SJCRH30 (cell line): ENCODE measurements around the gene FAM120B. TPM values are rescaled to one million over a fixed set of nuclear protein-coding genes. Genes with fewer than 3 reads are reported as not detected.
A peak's percentile ranks its signal among the peaks of the same experiment; 100 is the strongest.
"Not testable (repeated sequence)": the region's sequence is repeated elsewhere in the genome, so short reads cannot be mapped to it uniquely, and the experiment has no call there.

Source experiments
- DNase-seq, 2 experiments: peaks; one replicate each; pipeline ENCODE4 v3.0.0-alpha.2; 2015 to 2020
- H3K27ac ChIP-seq: fragments of 250-450 bp; sonication (Bioruptor Pico); 2 replicates; pipeline ENCODE4 v1.5.1; 2020; ENCODE audit warnings: mild to moderate bottlenecking, moderate library complexity
- H3K27me3 ChIP-seq: fragments of 250-450 bp; sonication (Bioruptor Pico); 2 replicates; pipeline ENCODE4 v1.5.1; 2020; ENCODE audit warnings: mild to moderate bottlenecking, moderate library complexity
- H3K36me3 ChIP-seq: fragments of 250-450 bp; sonication (Bioruptor Pico); 2 replicates; pipeline ENCODE4 v1.5.1; 2020; ENCODE audit warnings: mild to moderate bottlenecking, moderate library complexity
- H3K4me1 ChIP-seq: fragments of 250-450 bp; sonication (Bioruptor Pico); 2 replicates; pipeline ENCODE4 v1.5.1; 2020; ENCODE audit warnings: mild to moderate bottlenecking, moderate library complexity
- H3K4me3 ChIP-seq: fragments of 250-450 bp; sonication (Bioruptor Pico); 2 replicates; pipeline ENCODE4 v1.5.1; 2020; ENCODE audit warnings: mild to moderate bottlenecking, moderate library complexity
- H3K9me3 ChIP-seq: fragments of 250-450 bp; sonication (Bioruptor Pico); replicated peaks from 2 replicates; pipeline ENCODE4 v1.5.1; 2020; ENCODE audit warnings: mild to moderate bottlenecking, moderate library complexity
- total RNA-seq: library from RNA; depleted of rRNA; stranded (reverse); fragments of >200 nt; shearing (Covaris generic); gene quantifications from 2 replicates; pipeline ENCODE4 v1.2.3, GENCODE V29; 2014

Gene FAM120B
- total RNA-seq, 1 experiment from 2014 or later: 21.4 TPM

DNA sequence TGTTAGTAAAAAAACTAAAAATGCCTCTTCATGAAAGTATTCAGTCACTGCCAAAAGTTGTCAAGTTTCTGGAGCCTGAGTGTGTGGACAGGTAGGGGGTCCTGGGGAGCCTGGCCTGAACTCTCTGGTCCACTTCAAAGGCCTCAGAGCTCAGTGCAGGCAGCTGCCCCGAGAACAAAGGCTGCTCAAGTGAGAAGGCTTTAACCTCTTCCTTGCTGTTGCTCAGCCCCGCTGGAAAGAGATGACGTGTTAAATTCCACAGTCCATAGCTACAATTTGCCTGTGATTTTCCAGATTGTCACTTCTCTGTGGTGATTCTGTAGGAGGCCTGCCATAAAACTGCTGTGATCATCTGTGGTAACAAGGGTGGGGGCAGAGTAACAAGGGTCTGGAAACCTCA, 96.9 kb downstream of the FAM120B start:
- H3K27me3 ChIP-seq: no peaks in the 10 kb centered on the region
- H3K27ac ChIP-seq: no peak overlapping the region
- no peaks in the 10 kb centered on the region for H3K9me3 ChIP-seq
- no peaks in the 10 kb centered on the region for H3K4me1 ChIP-seq
- no peak overlapping the region for H3K4me3 ChIP-seq
- peaks cover 3% of the 10 kb centered on the region; the same call in 1 of the 2 replicates for H3K36me3 ChIP-seq
- no peak for DNase-seq

DNA sequence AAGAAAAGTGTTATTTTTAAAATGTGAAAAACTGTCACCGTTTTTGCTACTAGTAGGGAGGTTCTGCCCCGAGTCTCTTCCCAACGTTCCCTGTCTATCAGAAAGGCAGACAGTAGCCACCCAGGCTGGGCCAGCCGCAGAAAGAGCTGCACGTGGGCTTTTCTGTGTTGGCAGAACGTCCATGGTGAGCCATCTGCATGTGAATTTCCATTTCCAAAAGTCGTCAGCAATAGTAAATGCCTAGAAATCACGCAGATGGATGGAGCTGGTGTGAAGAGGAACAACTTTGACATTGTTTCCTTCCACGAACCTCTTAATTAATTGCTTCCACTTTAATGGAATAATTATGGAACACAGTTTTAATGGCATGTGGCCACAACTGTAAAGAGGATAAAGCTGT, 97.5 kb downstream of the FAM120B start:
- no peak overlapping the region for H3K4me3 ChIP-seq
- no peaks in the 10 kb centered on the region for H3K27me3 ChIP-seq
- DNase-seq: no peak
- H3K4me1 ChIP-seq: no peaks in the 10 kb centered on the region
- H3K27ac ChIP-seq: no peak overlapping the region
- H3K36me3 ChIP-seq: peaks cover 3% of the 10 kb centered on the region; the same call in 1 of the 2 replicates
- no peaks in the 10 kb centered on the region for H3K9me3 ChIP-seq

DNA sequence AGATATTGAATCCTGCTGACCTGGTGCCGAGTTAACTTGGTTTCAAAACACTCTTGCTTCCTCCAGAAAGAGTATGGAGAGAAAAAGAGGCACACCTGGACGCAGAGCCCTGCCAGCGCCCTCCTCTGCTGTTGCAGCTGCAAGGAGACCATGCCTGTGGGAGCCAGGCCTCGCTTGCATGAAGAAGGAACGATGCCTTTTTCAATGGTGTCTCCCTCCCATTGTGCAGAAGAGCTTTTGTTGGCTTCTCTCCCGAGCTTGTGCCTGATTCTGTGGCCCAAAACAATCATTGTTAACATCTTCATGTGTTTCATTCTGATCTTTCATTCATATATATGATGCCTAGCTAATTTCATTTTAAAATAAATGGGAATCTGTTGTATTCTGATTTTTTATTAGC, 98.1 kb downstream of the FAM120B start:
- H3K4me1 ChIP-seq: no peaks in the 10 kb centered on the region
- H3K27ac ChIP-seq: peak overlapping the region; percentile 67
- H3K9me3 ChIP-seq: no peaks in the 10 kb centered on the region
- peaks cover 3% of the 10 kb centered on the region; the same call in 1 of the 2 replicates for H3K36me3 ChIP-seq
- no peak overlapping the region for H3K4me3 ChIP-seq
- no peaks in the 10 kb centered on the region for H3K27me3 ChIP-seq
- no peak for DNase-seq

DNA sequence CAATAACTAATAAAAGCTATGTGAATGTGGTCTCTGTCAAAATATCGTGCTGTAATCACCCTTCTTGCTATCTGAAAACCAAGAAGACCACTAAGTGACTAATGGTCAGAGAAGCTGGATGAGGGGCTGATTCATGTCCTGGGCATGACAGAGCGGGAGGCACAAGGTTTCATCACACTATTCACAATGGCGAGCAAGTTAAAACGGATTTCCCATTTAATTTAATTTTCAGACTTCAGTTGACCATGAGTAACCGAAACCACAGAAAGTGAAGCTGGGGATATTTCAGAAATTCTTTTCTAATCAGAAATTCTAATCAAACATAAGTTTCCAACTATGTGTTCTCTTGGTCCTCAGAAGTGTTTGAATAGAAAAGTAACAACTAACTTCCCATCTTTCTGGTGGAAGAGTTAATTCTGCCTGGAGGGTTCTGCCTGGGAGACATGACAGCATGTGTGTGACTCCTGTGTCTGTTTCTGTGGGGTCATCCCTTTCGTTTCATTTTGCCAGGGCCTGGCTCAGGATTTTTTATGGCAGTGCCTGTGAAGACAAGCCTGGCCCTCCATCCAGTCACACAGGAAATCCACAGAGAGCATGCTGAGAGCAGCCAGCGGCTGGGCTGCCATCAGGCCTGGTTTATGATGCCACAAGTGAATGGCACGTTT, 98.9 kb downstream of the FAM120B start:
- no peaks in the 10 kb centered on the region for H3K9me3 ChIP-seq
- H3K4me1 ChIP-seq: no peaks in the 10 kb centered on the region
- peak; percentile 17 to 38 for DNase-seq
- H3K4me3 ChIP-seq: no peak overlapping the region
- H3K36me3 ChIP-seq: peaks cover 3% of the 10 kb centered on the region; the same call in 1 of the 2 replicates
- H3K27ac ChIP-seq: peak overlapping the region; percentile 67
- no peaks in the 10 kb centered on the region for H3K27me3 ChIP-seq

DNA sequence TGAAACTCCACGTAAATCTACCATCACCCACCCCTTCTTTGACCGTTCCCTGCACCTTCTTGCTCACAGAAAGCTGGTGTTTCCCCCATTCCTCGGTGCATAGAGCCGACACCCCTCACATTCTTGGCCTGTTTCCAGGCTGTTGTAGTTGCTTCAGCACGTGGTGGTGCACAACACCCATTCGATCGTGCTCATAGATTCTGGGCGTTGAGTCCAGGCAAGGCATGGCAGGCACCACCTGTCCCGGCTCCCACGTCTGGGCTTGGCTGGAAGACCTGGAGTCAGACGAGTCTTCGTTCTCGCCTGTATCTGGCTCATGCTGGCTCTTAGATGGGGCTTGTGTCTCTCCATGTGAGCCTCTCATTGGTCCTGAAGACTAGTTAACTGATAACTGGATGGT, 100.6 kb downstream of the FAM120B start:
- H3K36me3 ChIP-seq: peaks cover 3% of the 10 kb centered on the region; the same call in 1 of the 2 replicates
- no peaks in the 10 kb centered on the region for H3K9me3 ChIP-seq
- DNase-seq: no peak
- no peaks in the 10 kb centered on the region for H3K27me3 ChIP-seq
- H3K27ac ChIP-seq: no peak overlapping the region
- no peaks in the 10 kb centered on the region for H3K4me1 ChIP-seq
- no peak overlapping the region for H3K4me3 ChIP-seq

DNA sequence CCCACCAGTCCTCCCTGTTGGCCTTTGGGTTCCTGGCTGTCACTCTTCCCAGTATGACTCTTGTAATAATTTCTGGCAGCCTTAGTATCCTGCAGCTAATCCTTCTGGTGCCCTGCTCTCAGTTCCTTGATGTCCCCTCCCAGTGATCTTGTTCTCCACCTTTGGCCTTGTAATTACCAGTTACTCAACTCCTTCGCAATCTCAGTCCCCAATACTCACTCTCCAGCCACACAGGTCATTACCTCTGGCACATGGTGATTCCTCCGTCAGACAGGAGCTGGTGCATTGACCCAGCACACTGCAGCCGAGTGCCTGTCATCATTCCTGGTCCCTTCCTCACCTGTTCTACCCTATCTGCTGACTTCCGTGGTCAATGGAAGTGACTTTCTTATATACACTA, 101.4 kb downstream of the FAM120B start:
- Histone ChIP-seq H3K27ac (no peak overlapping the region), H3K36me3 (peaks cover 3% of the 10 kb centered on the region; the same call in 1 of the 2 replicates), H3K9me3 (no peaks in the 10 kb centered on the region), H3K4me3 (no peak overlapping the region), H3K27me3 (no peaks in the 10 kb centered on the region), H3K4me1 (no peaks in the 10 kb centered on the region)
- no peak for DNase-seq

DNA sequence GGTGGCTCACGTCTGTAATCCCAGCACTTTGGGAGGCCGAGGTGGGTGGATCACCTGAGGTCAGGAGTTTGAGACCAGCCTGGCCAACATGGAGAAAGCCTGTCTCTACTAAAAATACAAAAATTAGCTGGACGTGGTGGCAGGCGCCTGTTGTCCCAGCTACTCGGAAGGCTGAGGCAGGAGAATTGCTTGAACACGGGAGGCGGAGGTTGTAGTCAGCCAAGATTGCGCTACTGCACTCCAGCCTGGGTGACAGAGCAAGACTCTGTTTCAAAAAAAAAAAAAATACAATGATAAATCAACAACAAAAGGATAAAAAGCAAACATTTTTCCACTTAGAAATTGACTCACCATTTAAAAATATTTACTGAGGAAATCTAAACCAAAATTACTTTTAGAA, 103.2 kb downstream of the FAM120B start:
- DNase-seq, H3K27me3 ChIP-seq, H3K27ac ChIP-seq, H3K4me3 ChIP-seq, H3K4me1 ChIP-seq, H3K9me3 ChIP-seq, H3K36me3 ChIP-seq: not testable (repeated sequence)

DNA sequence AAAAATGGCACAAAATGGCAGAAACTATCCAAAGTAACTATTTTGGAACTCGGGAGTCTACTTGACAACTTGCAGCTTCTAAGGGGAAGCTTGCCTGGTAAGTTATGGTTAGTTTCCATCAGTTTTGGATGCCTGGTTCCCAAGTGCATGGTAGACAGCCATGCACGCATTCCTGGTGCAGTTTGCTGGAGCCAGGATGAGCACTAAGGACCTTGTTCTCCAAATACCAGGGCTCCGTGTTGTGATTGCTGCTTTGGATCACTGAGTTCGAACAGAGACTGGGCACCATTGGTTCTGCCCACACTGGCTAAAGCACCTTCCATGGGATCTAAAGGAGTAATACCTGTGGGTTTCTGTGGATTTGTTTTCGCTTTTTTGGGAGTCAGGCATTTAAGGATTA, 103.7 kb downstream of the FAM120B start:
- H3K9me3 ChIP-seq: no peaks in the 10 kb centered on the region
- H3K4me3 ChIP-seq: no peak overlapping the region
- DNase-seq: no peak
- no peaks in the 10 kb centered on the region for H3K27me3 ChIP-seq
- H3K4me1 ChIP-seq: no peaks in the 10 kb centered on the region
- H3K36me3 ChIP-seq: no peaks in the 10 kb centered on the region
- H3K27ac ChIP-seq: no peak overlapping the region

DNA sequence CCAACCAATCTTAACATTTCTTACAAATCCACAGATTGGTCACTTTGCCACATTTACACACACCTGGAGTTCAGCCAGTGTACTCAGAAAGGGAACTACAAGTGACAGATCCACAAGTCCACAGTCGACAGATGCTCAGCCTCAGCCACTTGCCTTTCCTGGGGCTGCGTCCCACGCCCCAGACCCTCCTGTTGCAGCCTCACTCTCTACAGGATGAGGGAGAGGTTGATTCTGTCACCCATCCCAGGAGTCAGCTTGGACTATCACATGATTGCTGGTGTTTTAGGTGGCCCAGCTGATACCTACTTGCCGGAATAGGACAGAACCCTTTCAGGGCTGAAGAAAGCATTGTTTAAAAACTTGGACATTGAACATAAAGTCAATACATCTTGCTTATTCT, 108.8 kb downstream of the FAM120B start:
- Histone ChIP-seq H3K27me3 (no peaks in the 10 kb centered on the region), H3K27ac (no peak overlapping the region), H3K36me3 (no peaks in the 10 kb centered on the region), H3K4me3 (no peak overlapping the region), H3K9me3 (no peaks in the 10 kb centered on the region), H3K4me1 (no peaks in the 10 kb centered on the region)
- DNase-seq: no peak

DNA sequence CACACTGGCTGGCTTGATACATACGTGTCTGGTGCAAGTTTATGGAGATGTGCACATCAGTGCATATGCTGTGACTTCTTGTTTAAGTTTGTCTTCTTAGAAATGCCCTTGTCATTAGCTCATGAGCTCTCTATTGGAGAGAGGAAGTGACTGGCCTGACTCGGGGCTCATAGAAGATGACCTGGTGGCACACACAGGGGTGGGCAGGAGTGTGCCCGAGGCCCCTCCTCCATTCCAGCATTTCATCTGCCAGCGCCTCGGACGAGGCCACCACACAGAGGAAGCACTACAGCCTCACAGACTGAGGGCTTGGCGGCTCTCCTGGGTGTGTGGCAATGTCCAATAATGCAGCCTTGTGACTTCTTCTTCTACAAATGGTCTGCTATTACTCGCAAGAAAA, 109.7 kb downstream of the FAM120B start:
- H3K27me3 ChIP-seq: no peaks in the 10 kb centered on the region
- no peak for DNase-seq
- H3K4me1 ChIP-seq: no peaks in the 10 kb centered on the region
- H3K9me3 ChIP-seq: no peaks in the 10 kb centered on the region
- H3K27ac ChIP-seq: no peak overlapping the region
- no peaks in the 10 kb centered on the region for H3K36me3 ChIP-seq
- no peak overlapping the region for H3K4me3 ChIP-seq

DNA sequence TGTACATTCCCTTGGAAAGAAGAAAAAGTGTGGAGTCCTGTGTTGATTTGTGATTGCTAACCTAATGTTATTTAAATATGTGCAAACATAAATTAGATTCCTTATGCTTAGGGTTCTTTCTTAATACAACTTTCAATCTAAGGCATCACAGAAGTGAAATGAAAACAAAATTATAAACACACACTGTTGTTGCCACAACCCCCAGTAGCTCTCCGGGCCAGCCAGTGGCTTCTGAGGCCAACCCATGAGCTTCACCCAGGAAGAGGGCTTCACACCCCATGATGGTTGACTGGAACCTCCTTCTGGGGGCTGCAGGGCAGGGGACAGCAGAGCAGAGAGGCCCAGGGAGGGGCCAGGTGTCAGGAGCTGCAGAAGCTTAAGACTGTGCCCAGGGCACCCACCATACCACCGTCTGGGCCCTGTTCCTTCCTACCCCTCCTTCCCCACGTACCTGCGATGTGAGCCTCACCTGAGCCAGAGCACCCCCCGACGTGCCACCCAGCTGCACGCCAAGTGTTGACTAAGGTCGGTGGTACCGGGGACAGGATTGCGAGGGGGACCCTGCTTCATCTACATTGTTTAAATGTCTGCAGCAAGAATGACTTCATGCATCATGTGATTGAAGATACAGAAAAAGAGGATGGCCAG, 110.5 kb downstream of the FAM120B start:
- no peaks in the 10 kb centered on the region for H3K4me1 ChIP-seq
- no peak overlapping the region for H3K27ac ChIP-seq
- H3K36me3 ChIP-seq: no peaks in the 10 kb centered on the region
- no peak for DNase-seq
- no peaks in the 10 kb centered on the region for H3K27me3 ChIP-seq
- H3K9me3 ChIP-seq: no peaks in the 10 kb centered on the region
- no peak overlapping the region for H3K4me3 ChIP-seq

DNA sequence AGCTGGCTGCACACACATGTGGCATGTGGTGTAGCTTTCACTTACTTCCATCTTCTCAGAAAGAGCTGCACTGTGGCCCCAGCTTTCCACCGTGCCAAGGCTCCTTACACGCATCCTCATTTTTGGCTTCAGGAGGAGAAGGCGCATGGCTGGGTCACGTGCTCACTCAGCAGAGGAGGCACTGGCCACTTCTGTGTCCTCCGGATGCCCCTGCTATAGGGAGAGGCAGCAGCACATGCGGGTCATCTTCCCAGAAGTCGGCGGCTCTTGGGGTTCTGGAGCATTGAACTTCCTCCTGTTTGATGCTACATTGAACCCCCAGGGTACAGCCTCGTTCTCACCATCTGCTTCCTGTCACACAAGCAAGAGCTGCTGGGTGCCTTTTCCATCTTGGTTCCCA, 111.3 kb downstream of the FAM120B start:
- DNase-seq: no peak
- Histone ChIP-seq H3K27me3 (no peaks in the 10 kb centered on the region), H3K27ac (no peak overlapping the region), H3K36me3 (no peaks in the 10 kb centered on the region), H3K9me3 (no peaks in the 10 kb centered on the region), H3K4me3 (no peak overlapping the region), H3K4me1 (no peaks in the 10 kb centered on the region)

DNA sequence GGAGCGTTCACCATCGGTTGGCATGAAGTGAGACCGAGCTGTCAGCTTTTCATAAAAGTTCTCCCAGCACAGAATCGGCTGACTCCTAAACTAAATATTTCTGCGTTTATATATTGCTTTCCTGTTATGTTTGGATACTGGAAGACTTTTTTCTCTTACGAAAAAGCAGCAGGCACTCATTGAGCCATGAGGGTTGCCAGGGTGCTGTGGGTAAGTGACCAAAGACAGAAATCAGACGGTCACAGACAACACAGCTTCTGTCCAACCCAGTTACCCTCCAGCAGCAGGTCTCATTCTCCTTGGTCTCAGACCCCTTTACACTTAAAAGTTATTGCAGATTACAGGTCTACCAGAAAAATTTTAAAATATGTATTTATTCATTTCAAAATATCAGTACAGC, 113.7 kb downstream of the FAM120B start:
- Histone ChIP-seq H3K4me3 (no peak overlapping the region), H3K27me3 (no peaks in the 10 kb centered on the region), H3K9me3 (no peaks in the 10 kb centered on the region), H3K36me3 (no peaks in the 10 kb centered on the region), H3K27ac (no peak overlapping the region), H3K4me1 (peaks cover 8% of the 10 kb centered on the region; the same call in 1 of the 2 replicates)
- DNase-seq: no peak

DNA sequence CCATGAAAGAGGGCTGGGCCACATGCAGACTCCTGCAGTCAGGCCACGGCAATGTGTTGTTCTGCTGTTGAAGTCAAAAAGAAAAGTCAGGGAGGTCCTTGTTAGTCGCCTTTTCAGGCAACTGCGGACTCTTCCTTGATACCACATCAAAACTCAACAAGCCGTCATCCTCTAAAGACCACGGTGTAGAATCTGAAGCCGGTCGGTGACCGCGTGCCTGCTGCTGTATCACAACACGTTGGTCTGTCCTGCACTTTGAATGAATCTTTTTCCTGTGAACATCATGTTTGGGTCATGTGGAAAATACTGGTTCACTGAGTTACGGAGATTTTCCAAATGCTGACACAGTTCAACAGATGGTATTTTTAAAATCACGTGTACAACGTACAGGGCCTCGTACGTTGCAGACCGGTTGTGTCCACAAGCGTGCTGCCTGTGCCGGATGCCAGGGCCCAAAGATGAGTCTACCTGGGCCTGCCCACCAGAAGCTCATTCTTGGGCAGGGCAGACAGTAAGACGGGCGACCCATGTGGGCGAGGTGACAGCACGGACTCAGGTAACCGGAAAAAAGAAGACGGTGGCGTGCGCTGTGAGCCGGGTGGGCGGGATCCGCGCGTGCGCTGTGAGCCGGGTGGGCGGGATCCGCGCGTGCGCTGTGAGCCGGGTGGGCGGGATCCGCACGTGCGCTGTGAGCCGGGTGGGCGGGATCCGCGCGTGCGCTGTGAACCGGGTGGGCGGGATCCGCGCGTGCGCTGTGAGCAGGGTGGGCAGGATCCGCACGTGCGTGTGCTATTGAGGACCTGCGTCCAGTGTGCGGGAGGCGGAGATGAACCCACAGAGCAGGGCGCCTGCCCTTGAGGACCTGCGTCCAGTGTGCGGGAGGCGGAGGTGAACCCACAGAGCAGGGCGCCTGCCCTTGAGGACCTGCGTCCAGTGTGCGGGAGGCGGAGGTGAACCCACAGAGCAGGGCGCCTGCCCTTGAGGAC, 114.5 kb downstream of the FAM120B start:
- DNase-seq: no peak
- H3K36me3 ChIP-seq: no peaks in the 10 kb centered on the region
- no peaks in the 10 kb centered on the region for H3K27me3 ChIP-seq
- H3K27ac ChIP-seq: no peak overlapping the region
- H3K9me3 ChIP-seq: no peaks in the 10 kb centered on the region
- H3K4me1 ChIP-seq: peaks cover 8% of the 10 kb centered on the region; the same call in 1 of the 2 replicates
- no peak overlapping the region for H3K4me3 ChIP-seq

DNA sequence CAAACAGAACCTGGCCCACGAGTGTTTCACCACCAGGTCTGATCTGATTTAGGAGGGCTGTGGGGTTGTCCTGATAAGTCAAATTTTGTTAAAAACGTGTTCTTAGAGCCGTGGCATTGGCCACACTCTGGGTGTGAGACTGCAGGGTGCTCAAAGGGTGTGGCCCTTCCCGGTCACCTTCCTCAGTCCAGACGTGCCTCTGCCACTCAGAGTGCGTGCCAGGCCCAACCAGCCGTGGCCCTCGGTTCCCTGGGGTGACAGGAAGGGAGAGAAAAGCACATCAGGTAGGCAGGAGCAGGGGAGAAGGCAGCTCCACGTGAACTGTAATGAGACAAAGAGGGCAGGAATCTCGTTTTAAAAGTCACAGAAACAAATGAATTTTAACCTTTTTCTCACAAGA, 115.4 kb downstream of the FAM120B start:
- Histone ChIP-seq H3K36me3 (no peaks in the 10 kb centered on the region), H3K27ac (no peak overlapping the region)

More for the DNA sequence above, 115.4 kb downstream of the FAM120B start:
- Histone ChIP-seq H3K9me3 (no peaks in the 10 kb centered on the region), H3K4me3 (no peak overlapping the region), H3K27me3 (no peaks in the 10 kb centered on the region), H3K4me1 (peaks cover 8% of the 10 kb centered on the region; the same call in 1 of the 2 replicates)
- no peak for DNase-seq
